Smooth muscle cell (in vitro differentiated cells): ENCODE results near the gene FXYD3. TPM values are rescaled to one million over a fixed set of nuclear protein-coding genes. Genes with fewer than 3 reads are reported as not detected.

ENCODE experiments used
- DNase-seq: peaks from one replicate; lab custom pipeline; 2025; ENCODE audit not compliant: unreplicated experiment; lab: John Stamatoyannopoulos, UW
- H2AFZ ChIP-seq: fragments of 200-600 bp; sonication (generic); 2 replicates; pipeline ENCODE4 v1.6.0; 2016; ENCODE audit warnings: antibody characterized with exemption, low read depth, mild to moderate bottlenecking
- H3F3A ChIP-seq: fragments of 200-600 bp; sonication (generic); 2 replicates; pipeline ENCODE4 v1.6.0; 2017; ENCODE audit warnings: antibody characterized with exemption, low read depth
- H3K27ac ChIP-seq: fragments of 200-600 bp; sonication (generic); 2 replicates; pipeline ENCODE4 v1.5.1; 2016; ENCODE audit warnings: low read depth, mild to moderate bottlenecking
- H3K27me3 ChIP-seq: fragments of 200-600 bp; sonication (generic); 2 replicates; pipeline ENCODE4 v1.6.1; 2016; ENCODE audit warnings: low read depth, mild to moderate bottlenecking
- H3K36me3 ChIP-seq: fragments of 200-600 bp; sonication (generic); 2 replicates; pipeline ENCODE4 v1.5.1; 2016; ENCODE audit warnings: low read depth
- H3K4me1 ChIP-seq: fragments of 200-600 bp; sonication (generic); 2 replicates; pipeline ENCODE4 v1.5.1; 2016; ENCODE audit warnings: low read depth
- H3K4me2 ChIP-seq: fragments of 200-600 bp; sonication (generic); 2 replicates; pipeline ENCODE4 v1.6.0; 2016; ENCODE audit warnings: mild to moderate bottlenecking
- H3K4me3 ChIP-seq: fragments of 200-600 bp; sonication (generic); 2 replicates; pipeline ENCODE4 v1.5.1; 2016; ENCODE audit warnings: mild to moderate bottlenecking
- H3K79me2 ChIP-seq: fragments of 200-600 bp; sonication (generic); 2 replicates; pipeline ENCODE4 v1.6.0; 2016; ENCODE audit warnings: low read depth, mild to moderate bottlenecking
- H3K9ac ChIP-seq: fragments of 200-600 bp; sonication (generic); 2 replicates; pipeline ENCODE4 v1.6.0; 2016; ENCODE audit warnings: low read depth
- H3K9me3 ChIP-seq: fragments of 200-600 bp; sonication (generic); replicated peaks from 2 replicates; pipeline ENCODE4 v1.5.1; 2016; ENCODE audit warnings: low read depth
- H4K20me1 ChIP-seq: fragments of 200-600 bp; sonication (generic); 2 replicates; pipeline ENCODE4 v1.6.0; 2016; ENCODE audit warnings: low read depth
- CTCF ChIP-seq: fragments of 200-600 bp; sonication (generic); IDR thresholded peaks from 2 replicates; pipeline ENCODE4 v1.5.1; 2017; ENCODE audit warnings: borderline replicate concordance, mild to moderate bottlenecking, antibody characterized with exemption; ENCODE audit not compliant: insufficient read depth, poor library complexity, severe bottlenecking
- WGBS: methylation state at CpG from one replicate; pipeline ENCODE4 v1.1.7; 2016; ENCODE audit warnings: low lambda C conversion rate; 5-methylcytosine and 5-hydroxymethylcytosine counted together
- polyA plus RNA-seq: library from polyadenylated mRNA; unstranded; fragments of >200 nt; fragmentation: Nextera tagmentation; extraction: Ambion mirVana; gene quantifications from 2 replicates; pipeline ENCODE4 v1.2.1, GENCODE V29; 2016
- total RNA-seq: library from RNA; depleted of rRNA; stranded (reverse); fragments of >200 nt; gene quantifications from 2 replicates; pipeline ENCODE4 v1.2.3, GENCODE V29; 2014

FXYD3 gene
- total and polyA plus RNA-seq, 2 experiments from 2014 or later = 23.0 to 37.0 TPM

- no peak for DNase-seq
- Histone ChIP-seq H4K20me1 (no peaks in the 10 kb centered on the region), H3K4me1 (peaks cover 14% of the 10 kb centered on the region), H3F3A (no peaks in the 10 kb centered on the region), H2AFZ (no peak overlapping the region), H3K79me2 (no peaks in the 10 kb centered on the region), H3K27ac (no peak overlapping the region), H3K9me3 (no peaks in the 10 kb centered on the region), H3K4me3 (no peak overlapping the region), H3K27me3 (no peaks in the 10 kb centered on the region), H3K4me2 (no peak overlapping the region), H3K36me3 (no peaks in the 10 kb centered on the region), H3K9ac (no peak overlapping the region)
- no peak for TF ChIP-seq CTCF
- 86% methylated on average over 11 of the region's 11 CpGs for WGBS
Measured at GRCh38 chr19:35133826-35134225, 18.2 kb downstream of the FXYD3 start.

GRCh38 chr19:35134601-35135242 lies 19.1 kb downstream of the FXYD3 start, which contains the start of gene LGI4:
Gene LGI4 (minus strand): TSS chr19:35135059. CDS start chr19:35134680, 379 bp downstream.
- WGBS = 43% methylated on average over 10 of the region's 15 CpGs
- Histone ChIP-seq H3K4me2 (peak within 1 kb of the TSS; percentile 65), H3K4me3 (no peak within 1 kb of the TSS), H3K36me3 (no peaks in the 10 kb centered on the region), H3K9ac (no peak within 1 kb of the TSS), H2AFZ (no peak within 1 kb of the TSS), H3K79me2 (no peaks in the 10 kb centered on the region), H3K27me3 (no peaks in the 10 kb centered on the region), H3K27ac (no peak within 1 kb of the TSS), H4K20me1 (no peaks in the 10 kb centered on the region), H3K4me1 (peaks cover 16% of the 10 kb centered on the region), H3F3A (no peaks in the 10 kb centered on the region), H3K9me3 (no peaks in the 10 kb centered on the region)
- DNase-seq = no peak
- no peak for TF ChIP-seq CTCF

- Histone ChIP-seq H3K4me1 (peaks cover 16% of the 10 kb centered on the region), H3K36me3 (no peaks in the 10 kb centered on the region), H3K27ac (no peak overlapping the region), H3K9ac (no peak overlapping the region), H3K4me3 (no peak overlapping the region), H3K79me2 (no peaks in the 10 kb centered on the region), H3K27me3 (no peaks in the 10 kb centered on the region), H4K20me1 (no peaks in the 10 kb centered on the region), H3K9me3 (no peaks in the 10 kb centered on the region), H2AFZ (no peak overlapping the region), H3K4me2 (peak overlapping the region; percentile 65), H3F3A (no peaks in the 10 kb centered on the region)
- TF ChIP-seq CTCF = peak; percentile 87
- DNase-seq = peak; percentile 20
- WGBS = 1% methylated on average over 5 of the region's 7 CpGs
Measured at GRCh38 chr19:35135389-35135909, 19.8 kb downstream of the FXYD3 start.

- Histone ChIP-seq H4K20me1 (no peaks in the 10 kb centered on the region), H3K4me1 (peaks cover 20% of the 10 kb centered on the region)
- 76% methylated on average over 11 of the region's 11 CpGs for whole genome bisulfite sequencing
Measured at GRCh38 chr19:35136231-35136630, 20.6 kb downstream of the FXYD3 start.

More at GRCh38 chr19:35136231-35136630, 20.6 kb downstream of the FXYD3 start:
- Histone ChIP-seq H3K27me3 (no peaks in the 10 kb centered on the region), H3K4me3 (no peak overlapping the region), H3K4me2 (no peak overlapping the region), H2AFZ (no peak overlapping the region), H3K79me2 (no peaks in the 10 kb centered on the region), H3K36me3 (no peaks in the 10 kb centered on the region), H3K27ac (no peak overlapping the region), H3K9ac (no peak overlapping the region), H3F3A (no peaks in the 10 kb centered on the region), H3K9me3 (no peaks in the 10 kb centered on the region)
- DNase-seq = no peak
- TF ChIP-seq CTCF = no peak
